GM18861 (cell line): ENCODE measurements around the gene SFMBT1.

Experiments used
- ATAC-seq: cut with Tn5 transposase; IDR thresholded peaks from one replicate; pipeline ENCODE4 v1.9.1; 2021; ENCODE audit not compliant: unreplicated experiment

Gene SFMBT1

GRCh38 chr3:52890735-52891134 lies 155.1 kb downstream of the SFMBT1 start:
- no peak for ATAC-seq

GRCh38 chr3:52889901-52890300 lies 156.0 kb downstream of the SFMBT1 start:
- ATAC-seq = no peak

DNA sequence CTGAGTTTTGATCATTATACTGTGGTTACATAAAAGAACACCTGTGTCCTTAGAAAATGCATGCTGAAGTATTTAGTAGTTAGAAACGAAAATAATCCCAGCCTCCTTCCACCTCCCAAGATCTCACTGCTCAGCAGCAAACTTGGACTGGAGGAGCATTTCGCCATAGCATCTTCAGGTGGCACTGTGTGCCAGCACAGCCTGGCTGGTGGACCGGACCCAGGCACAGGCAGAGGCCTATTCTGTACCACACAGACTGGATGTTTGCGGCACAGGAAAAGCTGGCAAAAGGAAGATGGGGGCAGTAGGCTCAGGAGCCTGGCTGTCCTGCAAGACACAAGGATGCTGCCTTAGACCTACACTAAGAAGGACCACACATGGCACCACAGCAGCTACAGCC lies 158.7 kb downstream of the SFMBT1 start:
- ATAC-seq = no peak

DNA sequence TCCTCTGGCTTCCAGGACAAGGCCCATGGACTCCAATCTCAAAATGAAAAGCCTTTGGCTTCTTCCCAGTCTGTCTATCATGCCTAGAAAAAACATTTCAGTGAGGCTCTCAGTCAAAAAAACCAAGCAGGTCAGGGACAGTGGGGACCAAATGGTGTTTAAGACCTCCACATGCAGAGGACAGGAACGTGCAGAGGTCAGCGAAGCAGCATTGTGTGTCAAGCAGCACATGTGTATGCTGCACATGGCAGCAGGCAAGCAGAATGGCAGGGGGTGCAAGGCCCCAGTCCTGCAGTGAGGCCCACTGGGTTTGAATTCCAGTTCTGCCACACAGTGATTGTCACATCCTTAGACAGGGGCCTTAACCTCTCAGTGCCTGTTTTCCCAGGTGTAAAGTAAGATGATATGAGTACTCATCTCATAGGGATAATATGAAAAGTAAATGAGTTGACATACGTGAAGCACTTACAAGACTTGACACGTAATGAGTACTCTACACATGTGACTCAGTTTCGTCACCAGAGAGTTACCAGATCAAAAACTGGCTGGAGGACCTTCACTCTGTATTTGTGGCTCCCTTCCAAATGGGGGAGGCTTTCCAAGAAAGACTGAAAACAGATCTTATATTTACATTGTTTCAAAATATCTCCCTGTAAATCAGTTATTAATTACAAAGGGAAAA lies 159.7 kb downstream of the SFMBT1 start:
- no peak for ATAC-seq

GRCh38 chr3:52882377-52882776 lies 163.5 kb downstream of the SFMBT1 start:
- no peak for ATAC-seq

- ATAC-seq = no peak
These were observed 164.0 kb downstream of the SFMBT1 start for GRCh38 chr3:52881871-52882270.

GRCh38 chr3:52880474-52880873 lies 165.4 kb downstream of the SFMBT1 start:
- ATAC-seq = no peak

DNA sequence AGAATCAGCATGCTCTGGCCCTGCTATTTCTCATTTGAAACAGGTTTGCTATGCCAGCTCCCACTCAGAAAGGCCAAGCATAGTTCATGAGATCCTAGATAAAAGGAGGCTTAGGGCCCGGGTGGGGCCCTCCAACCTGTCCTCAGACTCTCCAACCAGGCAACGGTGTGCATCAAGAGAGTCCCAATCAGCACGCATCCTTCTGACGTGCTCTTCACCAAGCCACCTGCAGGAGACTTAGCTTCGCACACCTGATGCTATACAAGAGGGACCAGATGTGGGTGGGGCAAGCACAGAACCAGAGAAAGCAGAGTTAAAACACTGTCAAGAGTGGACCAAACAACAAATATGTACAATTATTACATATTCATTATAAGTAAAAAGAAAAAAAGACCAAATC lies 165.8 kb downstream of the SFMBT1 start:
- ATAC-seq = no peak

DNA sequence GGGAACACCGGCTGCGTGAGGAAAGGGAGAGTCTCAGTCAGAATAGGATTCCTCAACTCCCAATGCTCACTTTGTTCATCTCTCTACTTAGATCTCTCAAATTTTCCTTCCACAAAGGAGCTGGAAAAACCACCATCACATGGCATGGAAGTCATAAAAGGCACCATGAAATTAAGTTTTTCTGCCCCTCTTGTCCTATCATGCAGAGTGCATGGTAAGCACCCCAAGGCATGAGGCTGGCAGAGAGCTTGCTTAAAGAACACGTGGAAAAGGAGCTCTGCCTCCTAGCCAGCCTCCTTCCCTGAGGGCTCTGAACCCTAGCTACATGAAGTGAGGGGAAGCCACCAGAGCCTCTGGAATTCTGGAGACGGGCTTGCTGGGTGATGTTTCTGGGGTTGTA lies 166.3 kb downstream of the SFMBT1 start:
- ATAC-seq = no peak

GRCh38 chr3:52879090-52879489 lies 166.8 kb downstream of the SFMBT1 start:
- ATAC-seq = no peak

DNA sequence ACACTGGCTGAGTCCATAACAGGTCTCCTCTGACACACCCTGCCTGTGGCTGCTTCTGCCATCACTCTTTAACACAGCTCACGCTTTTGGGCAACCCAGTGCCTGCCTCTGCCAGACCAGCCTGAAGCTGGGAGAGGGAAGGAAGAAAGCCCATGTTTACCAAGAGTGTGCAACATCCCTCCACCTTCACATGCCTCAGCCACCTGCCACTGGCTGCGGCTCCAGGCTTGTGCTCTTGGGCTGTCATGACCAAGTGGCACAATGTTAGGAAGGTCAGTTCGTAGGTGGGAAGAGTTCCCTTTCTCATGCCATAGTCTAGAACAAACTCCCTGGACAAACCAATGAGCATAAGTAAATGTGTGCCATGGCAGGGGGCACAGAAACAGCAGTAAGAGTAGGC lies 168.8 kb downstream of the SFMBT1 start:
- no peak for ATAC-seq

DNA sequence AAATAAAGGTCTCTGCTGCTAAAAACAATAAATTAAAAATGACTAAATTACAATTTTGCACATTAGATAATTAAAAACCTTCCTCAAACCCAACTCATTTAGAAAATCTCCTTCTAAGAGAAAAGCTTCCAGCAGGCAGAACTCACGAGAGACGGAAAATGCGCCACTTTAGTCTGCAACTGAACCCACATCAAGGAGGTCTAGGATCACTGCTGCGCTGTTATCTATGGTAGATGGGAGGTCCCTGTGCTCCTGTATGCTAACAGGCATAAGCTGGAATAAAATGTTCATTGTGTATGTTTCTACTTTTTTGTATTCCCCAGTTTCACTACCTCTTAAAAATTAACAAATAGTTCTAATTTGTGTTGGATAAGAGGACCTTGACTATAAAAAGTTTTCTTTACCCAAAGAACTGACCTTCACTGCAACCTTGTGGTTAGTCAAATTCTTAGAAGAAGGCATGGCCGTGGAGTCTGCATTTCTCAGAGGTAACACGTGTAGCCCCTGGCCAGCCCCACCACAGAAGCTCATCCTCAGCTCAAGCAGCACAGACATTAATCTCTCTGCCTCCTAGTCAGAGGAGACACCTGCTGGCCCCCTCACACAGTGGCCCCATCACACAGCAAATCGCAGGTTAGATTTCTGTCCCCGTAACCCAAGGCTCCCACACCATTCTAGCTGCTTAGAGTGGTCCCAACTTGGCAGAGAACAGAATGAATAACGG lies 170.8 kb downstream of the SFMBT1 start:
- no peak for ATAC-seq

- ATAC-seq = peak; percentile 50
These were observed 171.6 kb downstream of the SFMBT1 start for GRCh38 chr3:52874160-52874701.

DNA sequence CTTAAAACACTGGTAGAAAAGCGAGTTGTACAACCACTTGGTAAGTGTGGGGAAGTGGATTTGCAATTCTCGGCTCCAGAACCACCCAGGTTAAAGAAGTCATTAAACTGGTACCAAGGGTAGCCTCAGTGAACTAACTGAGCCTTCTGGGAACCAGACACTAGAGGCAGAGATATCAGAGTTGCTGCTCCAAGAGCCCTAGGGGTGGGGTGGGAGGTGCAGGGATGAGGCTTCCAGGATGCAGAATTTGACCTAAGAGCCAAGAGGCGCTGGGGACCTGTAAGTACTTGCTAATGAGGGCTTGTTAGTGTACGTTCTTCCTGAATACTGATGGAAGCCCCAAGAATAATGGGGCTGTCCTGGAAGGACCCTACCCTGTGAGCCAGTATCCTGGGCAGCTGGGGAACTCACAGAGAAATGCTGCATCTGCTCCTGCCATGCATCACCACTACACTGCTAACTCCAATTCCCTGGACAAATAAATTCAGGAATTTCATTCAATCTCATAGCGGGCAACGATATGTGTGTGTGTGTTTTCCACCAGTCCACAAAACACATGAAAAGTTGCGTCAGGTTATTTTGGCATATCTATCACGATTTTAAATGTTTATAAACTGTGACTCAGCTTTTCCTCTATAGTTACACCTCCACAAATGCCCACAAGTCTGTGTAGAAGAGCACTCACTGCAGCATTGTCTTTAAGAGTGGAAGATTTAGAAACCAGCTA lies 172.3 kb downstream of the SFMBT1 start:
- ATAC-seq = no peak

GRCh38 chr3:52872245-52872644 lies 173.6 kb downstream of the SFMBT1 start:
- no peak for ATAC-seq

DNA sequence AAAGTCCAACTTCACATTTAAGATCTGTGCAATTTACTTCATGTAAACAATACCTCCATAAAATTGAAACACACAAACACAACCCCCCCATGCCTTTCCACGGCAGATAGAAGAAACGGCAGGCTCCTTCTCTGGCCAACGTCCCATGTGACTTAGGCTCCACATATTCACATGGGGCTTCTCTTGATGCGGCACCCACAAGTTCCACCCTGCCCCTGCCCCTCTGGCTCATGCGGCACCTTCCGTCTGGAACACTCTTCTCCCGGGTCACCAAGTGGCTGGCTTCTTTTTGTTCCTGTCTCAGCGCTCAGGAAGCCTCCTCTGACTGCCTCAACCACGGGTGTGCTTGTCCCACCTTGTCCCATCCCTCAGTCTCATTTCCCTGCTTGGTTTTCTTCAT lies 174.1 kb downstream of the SFMBT1 start:
- ATAC-seq = no peak

DNA sequence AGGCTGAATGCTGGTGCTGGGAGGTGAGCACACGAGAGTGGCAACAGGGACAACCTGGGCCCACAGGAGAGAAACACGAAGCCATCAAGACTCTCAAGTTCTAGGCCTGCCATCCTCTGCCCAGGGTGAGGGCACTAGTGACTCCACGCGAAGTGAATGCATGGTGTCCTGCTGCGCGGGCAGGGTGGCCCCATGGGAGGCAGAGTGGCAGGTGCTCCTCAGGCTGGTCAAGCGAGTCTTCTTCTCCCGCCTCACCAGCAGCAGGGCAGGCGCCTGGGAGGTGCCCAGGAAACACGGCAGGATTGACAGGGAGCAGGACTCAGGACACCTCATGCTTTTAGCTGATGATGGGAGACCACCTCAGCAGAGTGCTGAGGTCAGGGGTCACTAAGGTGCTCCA lies 175.4 kb downstream of the SFMBT1 start:
- no peak for ATAC-seq

DNA sequence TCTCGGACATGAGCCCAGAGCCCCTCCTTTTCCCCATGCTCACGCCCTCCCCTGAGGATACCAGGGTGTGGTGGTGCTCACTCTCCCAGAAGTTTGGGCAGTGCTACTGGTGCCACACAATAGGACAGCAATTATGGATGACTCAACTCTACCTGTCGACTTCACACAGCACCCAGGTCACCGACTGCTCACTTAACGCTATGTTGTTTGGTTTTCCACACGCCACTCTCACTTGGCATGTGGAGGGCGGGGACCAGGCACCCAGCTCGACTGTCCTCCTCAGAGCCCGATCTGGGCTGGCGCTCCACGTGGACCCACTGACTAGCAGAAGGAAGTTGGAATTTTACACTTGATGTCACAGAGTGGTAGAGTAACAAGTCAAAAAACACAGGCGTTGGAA lies 179.4 kb downstream of the SFMBT1 start:
- ATAC-seq = no peak

DNA sequence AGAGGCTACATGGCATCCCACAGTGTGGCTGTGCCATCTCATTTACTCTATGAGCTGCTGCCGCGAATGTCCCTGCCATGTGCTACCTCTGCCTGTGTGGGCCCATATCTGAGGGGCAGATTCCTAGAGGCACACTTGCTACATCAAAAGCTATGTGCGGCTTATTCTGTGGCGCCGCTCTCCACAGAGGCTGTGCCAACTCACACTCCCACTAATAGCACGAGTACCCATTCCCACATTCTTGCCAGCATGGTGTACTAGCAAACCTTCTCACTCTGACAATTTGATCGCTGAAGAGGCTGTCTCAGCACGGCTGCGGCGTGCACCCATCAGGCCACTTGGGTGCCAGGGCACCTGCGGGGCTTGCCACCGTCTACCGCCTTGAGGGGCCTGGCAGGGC lies 179.9 kb downstream of the SFMBT1 start:
- no peak for ATAC-seq

- no peak for ATAC-seq
These were observed 185.5 kb downstream of the SFMBT1 start for GRCh38 chr3:52860424-52860768.

DNA sequence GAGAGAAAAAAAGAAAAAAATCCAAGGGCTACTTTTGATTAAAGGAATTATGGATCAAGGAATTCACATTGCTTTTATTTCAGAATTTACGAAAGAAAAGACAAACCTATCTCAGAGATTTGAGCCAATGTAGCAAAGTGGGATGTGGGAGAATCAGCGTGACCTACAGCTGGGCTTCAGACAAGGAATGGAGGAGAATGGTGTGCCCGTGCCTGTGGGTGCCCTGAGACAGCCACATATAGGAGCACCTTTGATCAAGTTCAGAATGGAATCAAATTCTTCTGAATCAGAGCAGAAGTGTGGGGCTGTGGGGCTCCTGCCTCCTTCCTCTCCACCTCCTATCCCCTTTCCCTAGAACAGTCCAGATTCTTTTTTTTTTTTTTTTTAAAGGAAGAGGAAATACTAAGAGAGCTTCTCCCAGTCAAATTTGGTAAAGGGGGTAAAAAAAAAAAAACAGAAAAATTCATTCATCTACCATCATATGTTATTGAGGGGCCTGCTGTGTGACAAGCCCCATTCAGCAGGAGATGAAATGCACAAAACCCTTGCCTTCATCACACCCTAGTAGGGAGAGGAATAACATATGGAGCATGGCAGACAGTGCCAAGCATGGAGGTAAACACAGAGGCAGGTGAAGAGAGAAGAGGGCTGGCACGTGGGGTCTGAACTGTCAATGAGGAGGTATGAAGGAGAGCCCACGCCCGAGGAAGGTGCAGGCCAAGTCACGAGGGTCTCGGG lies 186.0 kb downstream of the SFMBT1 start:
- ATAC-seq = no peak
